ENCODE results near the gene HECW1.

Gene HECW1

GRCh38 chr7:43458330-43459018 is 346.0 kb downstream of the HECW1 start:
- no peak for DNase-seq (ENCODE audit: low read depth)
- H3K4me3 ChIP-seq (ENCODE audit: low read length): no peak overlapping the region
- no peak for TF ChIP-seq CTCF (conservative IDR thresholded peaks at IDR 0.05; ENCODE audit: low read depth, low read length)

- H3K4me3 ChIP-seq (ENCODE audit: low read length): no peak overlapping the region
- no peak for DNase-seq (ENCODE audit: low read depth)
- TF ChIP-seq CTCF (conservative IDR thresholded peaks at IDR 0.05; ENCODE audit: low read depth, low read length): no peak
These were observed 346.5 kb downstream of the HECW1 start for GRCh38 chr7:43459019-43459337.

GRCh38 chr7:43460733-43461348 is 348.4 kb downstream of the HECW1 start:
- no peak for DNase-seq (ENCODE audit: low read depth)
- TF ChIP-seq CTCF (conservative IDR thresholded peaks at IDR 0.05; ENCODE audit: low read depth, low read length): no peak
- no peak overlapping the region for H3K4me3 ChIP-seq (ENCODE audit: low read length)

GRCh38 chr7:43461349-43462024 is 349.0 kb downstream of the HECW1 start:
- no peak overlapping the region for H3K4me3 ChIP-seq (ENCODE audit: low read length)
- no peak for TF ChIP-seq CTCF (conservative IDR thresholded peaks at IDR 0.05; ENCODE audit: low read depth, low read length)
- no peak for DNase-seq (ENCODE audit: low read depth)

GRCh38 chr7:43462836-43463235 is 350.4 kb downstream of the HECW1 start:
- no peak overlapping the region for H3K4me3 ChIP-seq (ENCODE audit: low read length)
- no peak for TF ChIP-seq CTCF (conservative IDR thresholded peaks at IDR 0.05; ENCODE audit: low read depth, low read length)
- DNase-seq (ENCODE audit: low read depth): no peak

GRCh38 chr7:43463401-43463980 is 351.0 kb downstream of the HECW1 start:
- no peak overlapping the region for H3K4me3 ChIP-seq (ENCODE audit: low read length)
- no peak for DNase-seq (ENCODE audit: low read depth)
- no peak for TF ChIP-seq CTCF (conservative IDR thresholded peaks at IDR 0.05; ENCODE audit: low read depth, low read length)

Measured in retinal pigment epithelial cell (primary cell).